Neutrophil (primary cell): ENCODE results near the gene EIF4E3.

Source experiments
- H3K27ac ChIP-seq: fragments of 200-600 bp; sonication (generic); 2 replicates; pipeline ENCODE4 v1.5.1; 2016; ENCODE audit warnings: mild to moderate bottlenecking, moderate library complexity
- H3K27me3 ChIP-seq: fragments of 200-600 bp; sonication (generic); 2 replicates; pipeline ENCODE4 v1.6.0; 2016; ENCODE audit warnings: mild to moderate bottlenecking
- H3K36me3 ChIP-seq: fragments of 200-600 bp; sonication (generic); 2 replicates; pipeline ENCODE4 v1.5.1; 2017
- H3K4me1 ChIP-seq, 2 experiments: fragments of 200-600 bp in 1 of 2; sonication (generic) in 1 of 2; 1 replicate in 1 of 2; 2 replicates in 1 of 2; pipeline versions ENCODE4 v1.5.1 to v1.6.1; 2013 to 2016; ENCODE audit warnings: low read depth in 1 of 2, low read length in 1 of 2, mild to moderate bottlenecking in 1 of 2, moderate library complexity in 1 of 2; ENCODE audit not compliant: control insufficient read depth in 1 of 2, insufficient read depth in 1 of 2
- H3K4me3 ChIP-seq, 2 experiments: fragments of 200-600 bp in 1 of 2; sonication (generic) in 1 of 2; 1 replicate in 1 of 2; 2 replicates in 1 of 2; pipeline ENCODE4 v1.5.1; 2013 to 2016; ENCODE audit warnings: low read depth in 1 of 2, low read length in 1 of 2, mild to moderate bottlenecking in 1 of 2, moderate library complexity in 1 of 2
- H3K9me3 ChIP-seq: fragments of 200-600 bp; sonication (generic); 2 replicates; pipeline ENCODE4 v1.5.1; 2016
- CTCF ChIP-seq: fragments of 200-600 bp; sonication (generic); IDR thresholded peaks from 2 replicates; pipeline ENCODE4 v1.5.1; 2016; ENCODE audit warnings: antibody characterized with exemption

EIF4E3 gene

DNA sequence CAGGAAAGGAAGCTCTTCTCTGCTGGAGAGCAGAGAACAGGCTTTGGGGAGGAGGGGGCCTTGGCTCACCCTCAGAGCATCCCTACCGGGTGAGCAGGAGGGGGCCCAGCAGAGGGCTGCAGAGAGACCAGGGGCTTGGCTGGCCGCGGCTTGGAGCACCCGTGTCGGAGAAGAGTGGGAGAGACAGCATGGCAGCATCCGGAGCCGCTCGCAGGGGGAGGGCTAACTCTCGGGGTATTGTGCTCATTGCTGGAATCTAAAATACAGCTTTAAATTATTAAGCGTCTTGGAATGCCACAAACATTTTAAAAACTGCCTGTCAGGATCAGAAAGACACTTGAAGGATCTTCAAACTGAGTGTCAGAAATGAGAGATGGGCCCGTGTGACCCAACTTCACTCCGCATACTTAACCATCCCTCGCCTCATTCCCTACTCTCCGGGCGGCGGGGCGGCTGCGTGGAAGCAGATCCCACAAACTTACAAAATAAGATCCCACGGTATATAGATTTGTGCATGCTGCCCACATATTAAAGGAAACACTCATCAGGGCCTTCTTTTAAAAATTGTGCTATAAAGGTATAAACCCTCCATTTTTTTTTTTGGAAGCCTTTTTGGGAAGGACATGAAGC, 53.9 kb downstream of the EIF4E3 start:
- H3K27me3 ChIP-seq: no peaks in the 10 kb centered on the region
- H3K4me1 ChIP-seq: peaks cover 9 to 11% of the 10 kb centered on the region in 2 experiments
- TF ChIP-seq CTCF: no peak
- no peaks in the 10 kb centered on the region for H3K9me3 ChIP-seq
- H3K27ac ChIP-seq: no peak overlapping the region
- peaks cover 21% of the 10 kb centered on the region for H3K36me3 ChIP-seq
- no peak overlapping the region for H3K4me3 ChIP-seq

GRCh38 chr3:71662568-71662967, 62.6 kb downstream of the EIF4E3 start:
- no peaks in the 10 kb centered on the region for H3K9me3 ChIP-seq
- peaks cover 25% of the 10 kb centered on the region for H3K36me3 ChIP-seq
- no peak overlapping the region for H3K4me3 ChIP-seq
- H3K4me1 ChIP-seq: peaks cover 10 to 11% of the 10 kb centered on the region in 2 experiments
- no peak overlapping the region for H3K27ac ChIP-seq
- no peaks in the 10 kb centered on the region for H3K27me3 ChIP-seq
- TF ChIP-seq CTCF: no peak

DNA sequence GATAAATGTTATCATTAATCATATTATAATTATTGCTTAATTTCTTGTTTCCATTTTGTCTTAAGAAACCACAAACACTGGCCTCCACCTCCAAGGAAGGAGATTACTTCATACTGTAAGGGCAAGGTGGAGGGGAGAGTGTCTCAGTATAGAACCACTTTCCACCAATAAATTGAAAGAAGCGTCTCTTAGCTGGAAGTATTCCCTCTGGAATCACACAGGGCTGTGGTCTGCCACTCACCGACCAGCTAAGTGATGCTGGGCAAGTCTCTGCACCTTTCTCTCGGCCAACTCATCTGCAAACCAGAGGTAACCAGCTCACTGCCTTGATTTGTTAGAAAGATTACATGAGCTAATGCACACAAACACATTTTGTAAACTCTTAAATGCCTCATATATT, 63.1 kb downstream of the EIF4E3 start:
- Histone ChIP-seq H3K27me3 (no peaks in the 10 kb centered on the region), H3K4me3 (no peak overlapping the region), H3K27ac (no peak overlapping the region), H3K4me1 (peaks cover 10 to 11% of the 10 kb centered on the region in 2 experiments), H3K36me3 (peaks cover 25% of the 10 kb centered on the region), H3K9me3 (no peaks in the 10 kb centered on the region)
- no peak for TF ChIP-seq CTCF

DNA sequence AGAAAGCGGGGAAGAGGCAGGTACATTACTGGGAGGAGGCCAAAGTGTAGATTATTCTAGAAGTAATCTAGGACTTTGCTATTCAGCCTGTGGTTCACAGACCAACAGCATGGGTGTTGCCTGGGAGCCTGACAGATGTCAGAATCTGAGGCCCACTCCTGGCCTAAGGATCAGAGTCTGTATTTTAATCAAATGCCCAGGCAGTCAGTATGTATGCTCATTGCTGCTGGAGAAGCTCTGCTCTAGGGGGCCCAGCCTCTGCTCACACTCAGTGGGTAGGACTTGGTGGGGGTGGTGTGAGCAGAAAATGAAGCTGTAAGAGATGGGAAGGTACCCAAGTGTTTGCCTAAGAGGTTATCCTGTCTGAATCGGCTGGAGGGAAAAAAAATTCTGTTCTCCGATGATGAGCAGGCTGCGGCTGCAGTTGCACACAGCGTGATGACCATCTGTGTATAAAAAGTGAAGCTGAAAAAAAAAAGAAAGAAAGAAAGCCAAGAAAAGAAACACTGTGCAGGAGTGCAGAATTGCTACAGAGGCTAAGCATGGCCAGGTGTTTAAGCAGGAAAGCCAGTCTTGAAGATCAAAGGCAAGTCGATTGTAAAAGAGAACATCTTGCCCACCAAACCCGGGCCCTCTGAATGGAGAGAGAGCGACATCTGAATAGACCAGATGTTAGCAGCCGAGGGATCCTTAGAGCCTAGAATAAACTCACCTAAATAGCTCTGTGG, 65.2 kb downstream of the EIF4E3 start:
- Histone ChIP-seq H3K9me3 (no peaks in the 10 kb centered on the region), H3K36me3 (peaks cover 25% of the 10 kb centered on the region), H3K27ac (no peak overlapping the region), H3K4me3 (no peak overlapping the region), H3K27me3 (no peaks in the 10 kb centered on the region), H3K4me1 (peaks cover 10 to 11% of the 10 kb centered on the region in 2 experiments)
- TF ChIP-seq CTCF: no peak

DNA sequence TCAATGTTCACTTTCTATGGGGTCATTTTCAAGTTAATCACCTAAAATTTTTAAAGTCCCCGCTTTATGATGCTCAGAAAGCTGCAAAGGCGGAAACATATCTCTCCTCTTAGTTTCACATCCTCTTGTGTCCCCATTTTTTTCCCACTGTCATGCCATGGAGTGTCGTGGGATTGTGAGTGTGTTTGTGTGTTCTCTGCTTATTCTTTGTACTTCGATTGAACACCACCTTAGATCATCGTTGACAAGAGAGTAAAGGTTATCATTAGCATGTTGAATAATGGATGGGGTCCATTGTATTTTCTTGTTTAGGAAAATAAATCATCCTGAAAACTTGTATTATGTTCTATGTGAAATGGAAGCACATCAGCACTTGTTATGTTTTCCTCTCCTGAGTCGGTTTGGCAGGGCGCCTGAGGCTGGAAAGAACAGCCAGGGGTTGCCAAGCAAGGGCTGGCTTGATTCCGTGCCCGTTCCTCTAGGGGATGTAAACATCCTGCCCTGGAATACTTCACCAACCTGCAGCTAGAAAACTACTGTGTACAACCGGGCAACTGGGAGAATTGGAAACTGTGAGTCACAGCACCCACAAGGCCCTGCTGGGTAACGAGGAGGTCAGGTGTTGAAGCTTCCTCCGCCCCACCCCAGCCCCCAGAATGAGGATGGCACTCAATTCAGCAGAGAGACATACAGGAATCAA, 67.2 kb downstream of the EIF4E3 start:
- TF ChIP-seq CTCF: no peak
- Histone ChIP-seq H3K4me3 (no peak overlapping the region), H3K27ac (no peak overlapping the region), H3K27me3 (no peaks in the 10 kb centered on the region), H3K9me3 (no peaks in the 10 kb centered on the region), H3K4me1 (peaks cover 10 to 14% of the 10 kb centered on the region in 2 experiments), H3K36me3 (peaks cover 15% of the 10 kb centered on the region)
